ENCODE measurements around the gene COX10.

Gene COX10

GRCh38 chr17:14070344-14070984 lies 1.2 kb downstream of the COX10 start:
- TF ChIP-seq CTCF (IDR thresholded peaks at IDR 0.05; ENCODE audit: extremely low read depth, missing control alignments), result no peak
- no peak for DNase-seq (ENCODE audit: low spot score)

GRCh38 chr17:14072881-14073280 lies 3.6 kb downstream of the COX10 start:
- no peak for TF ChIP-seq CTCF (IDR thresholded peaks at IDR 0.05; ENCODE audit: extremely low read depth, missing control alignments)
- no peak for DNase-seq (ENCODE audit: low spot score)

- DNase-seq (ENCODE audit: low spot score), result no peak
- no peak for TF ChIP-seq CTCF (IDR thresholded peaks at IDR 0.05; ENCODE audit: extremely low read depth, missing control alignments)
Observed at GRCh38 chr17:14078027-14078426, 8.7 kb downstream of the COX10 start.

- DNase-seq (ENCODE audit: low spot score), result no peak
- TF ChIP-seq CTCF (IDR thresholded peaks at IDR 0.05; ENCODE audit: extremely low read depth, missing control alignments), result no peak
Observed at GRCh38 chr17:14080847-14081251, 11.5 kb downstream of the COX10 start.

- TF ChIP-seq CTCF (IDR thresholded peaks at IDR 0.05; ENCODE audit: extremely low read depth, missing control alignments), result no peak
- no peak for DNase-seq (ENCODE audit: low spot score)
Observed at GRCh38 chr17:14082848-14083247, 13.5 kb downstream of the COX10 start.

GRCh38 chr17:14084955-14085354 lies 15.7 kb downstream of the COX10 start:
- no peak for DNase-seq (ENCODE audit: low spot score)
- no peak for TF ChIP-seq CTCF (IDR thresholded peaks at IDR 0.05; ENCODE audit: extremely low read depth, missing control alignments)

GRCh38 chr17:14086189-14086588 lies 16.9 kb downstream of the COX10 start:
- no peak for DNase-seq (ENCODE audit: low spot score)
- TF ChIP-seq CTCF (IDR thresholded peaks at IDR 0.05; ENCODE audit: extremely low read depth, missing control alignments), result no peak

Measured in GM20000 (cell line).